Fibroblast of villous mesenchyme (primary cell): ENCODE measurements around the gene NLGN1. TPM values are rescaled to one million over a fixed set of nuclear protein-coding genes. Genes with fewer than 3 reads are reported as not detected.

ENCODE experiments used
- DNase-seq: peaks from one replicate; pipeline ENCODE4 v3.0.0-alpha.2; 2010; ENCODE audit warnings: low read depth
- H3K4me3 ChIP-seq: 2 replicates; pipeline ENCODE4 v1.5.1; 2011; ENCODE audit warnings: low read depth, mild to moderate bottlenecking, low read length
- total RNA-seq: library from RNA; depleted of rRNA; stranded (reverse); fragments of >200 nt; gene quantifications from 2 replicates; pipeline ENCODE4 v1.2.3, GENCODE V29; 2012
- TF ChIP-seq, protein P1 (sequence below): IDR thresholded peaks from 2 replicates; pipeline ENCODE4 v1.5.1; 2012; ENCODE audit warnings: low read depth, mild to moderate bottlenecking, low read length; ENCODE audit not compliant: insufficient read depth

Gene NLGN1
- total RNA-seq, 1 donor: 18.1 TPM

DNA sequence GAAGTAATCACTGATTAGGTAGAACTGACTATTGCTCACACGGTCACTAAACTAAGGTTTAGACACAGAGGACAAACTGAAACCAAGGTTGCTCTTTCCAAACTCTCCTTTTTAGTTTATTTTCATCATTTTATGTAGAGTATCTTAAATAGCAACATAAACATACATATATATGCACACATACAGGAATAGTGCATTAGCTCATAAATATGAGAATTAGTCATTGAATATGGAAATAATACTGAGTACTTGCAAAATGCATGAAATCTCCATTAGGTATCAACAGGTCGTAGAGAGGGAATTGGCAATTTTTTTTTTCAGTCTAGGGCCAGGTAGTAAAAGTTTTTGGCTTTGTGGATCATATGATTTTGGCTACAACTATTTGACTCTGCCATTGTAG, 557.1 kb downstream of the NLGN1 start:
- H3K4me3 ChIP-seq: no peak overlapping the region
- TF ChIP-seq, protein P1, sequence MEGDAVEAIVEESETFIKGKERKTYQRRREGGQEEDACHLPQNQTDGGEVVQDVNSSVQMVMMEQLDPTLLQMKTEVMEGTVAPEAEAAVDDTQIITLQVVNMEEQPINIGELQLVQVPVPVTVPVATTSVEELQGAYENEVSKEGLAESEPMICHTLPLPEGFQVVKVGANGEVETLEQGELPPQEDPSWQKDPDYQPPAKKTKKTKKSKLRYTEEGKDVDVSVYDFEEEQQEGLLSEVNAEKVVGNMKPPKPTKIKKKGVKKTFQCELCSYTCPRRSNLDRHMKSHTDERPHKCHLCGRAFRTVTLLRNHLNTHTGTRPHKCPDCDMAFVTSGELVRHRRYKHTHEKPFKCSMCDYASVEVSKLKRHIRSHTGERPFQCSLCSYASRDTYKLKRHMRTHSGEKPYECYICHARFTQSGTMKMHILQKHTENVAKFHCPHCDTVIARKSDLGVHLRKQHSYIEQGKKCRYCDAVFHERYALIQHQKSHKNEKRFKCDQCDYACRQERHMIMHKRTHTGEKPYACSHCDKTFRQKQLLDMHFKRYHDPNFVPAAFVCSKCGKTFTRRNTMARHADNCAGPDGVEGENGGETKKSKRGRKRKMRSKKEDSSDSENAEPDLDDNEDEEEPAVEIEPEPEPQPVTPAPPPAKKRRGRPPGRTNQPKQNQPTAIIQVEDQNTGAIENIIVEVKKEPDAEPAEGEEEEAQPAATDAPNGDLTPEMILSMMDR: no peak
- DNase-seq: no peak

DNA sequence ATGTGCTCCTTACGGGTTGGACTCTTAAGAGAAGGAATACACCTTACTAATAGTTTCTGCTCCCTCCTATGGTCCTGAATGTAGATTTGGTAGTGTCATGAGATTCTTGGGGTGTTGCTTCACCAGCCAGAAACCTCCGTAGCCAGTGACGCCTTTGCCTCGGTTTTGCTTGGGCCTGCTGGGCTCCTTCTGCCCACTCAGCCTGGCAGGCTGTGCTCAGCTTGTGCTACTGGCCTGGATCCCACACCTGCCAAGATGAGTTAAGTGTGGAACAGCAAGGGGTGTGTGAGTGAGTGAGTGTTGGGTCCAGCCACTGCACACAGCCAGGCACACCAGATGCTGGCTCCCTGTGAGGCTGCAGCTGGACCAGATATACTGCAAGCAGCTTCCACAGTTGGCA, 560.1 kb downstream of the NLGN1 start:
- TF ChIP-seq, protein P1: no peak
- no peak for DNase-seq
- H3K4me3 ChIP-seq: no peak overlapping the region

DNA sequence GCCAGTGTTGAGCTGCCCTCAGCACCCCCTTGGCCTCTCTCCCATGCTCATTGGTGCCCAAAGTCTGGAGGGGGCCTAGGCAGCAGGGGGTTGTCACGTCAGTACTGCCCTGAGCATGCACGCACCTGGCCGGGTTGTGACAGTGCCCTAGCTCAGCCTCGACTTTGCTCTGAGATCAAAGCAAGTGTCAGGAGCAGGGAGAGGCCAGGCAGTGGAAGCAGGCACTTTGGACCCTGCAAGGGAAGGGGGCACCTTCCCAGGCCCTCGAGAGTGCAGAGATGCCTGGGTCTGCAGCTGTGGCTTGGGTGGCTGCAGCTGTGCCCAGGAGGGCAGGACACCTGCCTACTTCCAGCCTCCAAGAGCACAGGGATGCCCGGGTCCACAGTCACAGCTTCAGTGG, 561.3 kb downstream of the NLGN1 start:
- TF ChIP-seq, protein P1: no peak
- H3K4me3 ChIP-seq: no peak overlapping the region
- DNase-seq: no peak

DNA sequence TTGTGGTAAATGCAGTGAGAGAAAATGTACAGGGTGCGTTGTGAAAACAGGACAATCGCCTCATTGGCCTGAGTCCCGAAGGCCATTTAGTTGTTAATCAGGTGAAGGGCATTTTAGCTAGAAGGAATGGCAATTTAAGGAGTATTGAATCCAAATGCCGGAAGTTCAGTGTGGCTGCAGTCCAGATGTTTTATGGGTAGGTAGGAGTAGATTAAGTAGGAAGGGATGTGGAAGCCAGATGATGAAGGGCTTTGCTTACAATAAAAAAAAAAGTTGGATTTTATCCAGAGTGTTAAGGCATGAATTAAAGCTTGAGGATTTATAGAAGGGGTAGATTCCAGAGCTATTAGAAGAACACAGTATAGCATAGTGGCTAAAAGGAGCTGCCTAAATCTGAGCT, 572.7 kb downstream of the NLGN1 start:
- TF ChIP-seq, protein P1: no peak
- peak; percentile 11 for DNase-seq
- no peak overlapping the region for H3K4me3 ChIP-seq

DNA sequence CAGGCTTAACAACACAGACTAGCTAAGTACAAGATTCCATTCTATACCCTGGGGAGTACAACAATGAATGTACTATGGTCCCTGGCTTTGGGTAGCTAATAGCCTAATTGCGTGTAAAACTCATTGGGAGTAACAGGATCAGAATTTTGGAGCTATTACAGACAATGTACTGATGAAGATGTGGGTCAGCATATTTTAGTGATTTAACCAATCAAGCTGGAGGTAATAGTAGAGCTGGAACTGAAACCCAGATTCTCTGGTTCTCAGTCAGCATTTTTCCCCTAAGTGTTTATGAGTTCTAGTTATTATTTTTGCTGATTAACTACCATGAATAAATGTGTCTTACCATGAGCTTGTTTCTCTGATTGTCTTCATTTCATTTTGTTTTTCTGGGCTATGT, 578.7 kb downstream of the NLGN1 start:
- DNase-seq: no peak
- TF ChIP-seq, protein P1: no peak
- no peak overlapping the region for H3K4me3 ChIP-seq

DNA sequence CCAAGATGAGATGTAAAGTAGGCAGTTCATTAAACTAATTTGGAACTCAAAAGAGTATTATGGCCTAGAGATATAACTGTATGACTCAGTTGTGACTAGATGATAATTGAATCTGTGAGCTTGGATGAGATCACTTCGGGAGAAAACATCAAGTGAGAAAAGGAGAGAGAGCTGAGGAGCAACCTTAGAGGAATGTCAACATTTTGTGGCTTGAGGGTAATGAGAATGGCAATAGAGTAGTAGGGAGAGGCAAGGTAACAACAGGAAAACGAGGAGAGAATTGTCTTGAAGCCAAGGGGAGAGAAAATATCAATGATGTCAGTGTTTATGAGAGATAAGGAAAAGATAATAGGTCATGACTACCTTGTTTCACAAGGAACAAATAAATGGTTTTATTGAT, 580.2 kb downstream of the NLGN1 start:
- no peak overlapping the region for H3K4me3 ChIP-seq
- TF ChIP-seq, protein P1: no peak
- DNase-seq: peak; percentile 38

DNA sequence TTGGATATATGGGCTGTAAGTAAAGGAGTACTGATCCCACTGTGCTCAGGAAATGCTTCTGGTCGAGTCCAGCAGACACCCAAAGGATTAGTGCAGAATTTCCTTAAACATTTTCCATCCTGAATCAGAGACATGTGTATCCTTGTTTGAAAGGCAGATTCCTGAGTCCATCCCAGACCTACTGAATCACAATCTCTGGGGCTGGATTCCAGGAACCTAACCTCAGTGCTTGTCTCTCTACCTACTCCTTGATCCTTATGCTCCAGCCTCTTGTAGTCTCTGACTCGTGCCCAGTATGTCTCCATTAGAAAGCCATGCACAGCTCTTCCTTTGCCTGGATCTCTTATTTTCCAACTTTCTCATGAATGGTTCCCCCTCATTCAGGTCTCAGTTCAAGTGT, 585.8 kb downstream of the NLGN1 start:
- H3K4me3 ChIP-seq: no peak overlapping the region
- no peak for DNase-seq
- TF ChIP-seq, protein P1: no peak
